GM12892 (cell line): ENCODE data around the gene CYB561A3.

Source experiments
- DNase-seq: peaks from one replicate; pipeline ENCODE4 v3.0.0; 2011; ENCODE audit not compliant: insufficient read length
- FAIRE-seq: peaks from 2 replicates; lab custom pipeline; 2011; peaks lifted over from hg19 to GRCh38; lab: Jason Lieb, UNC
- POLR2A ChIP-seq: IDR thresholded peaks from 2 replicates; pipeline ENCODE4 v1.6.1; 2011; ENCODE audit warnings: low read depth, low read length, control low read depth
- POLR2AphosphoS5 ChIP-seq: IDR thresholded peaks from 2 replicates; pipeline ENCODE4 v1.6.1; 2011; ENCODE audit warnings: low read depth, low read length, control low read depth
- TAF1 ChIP-seq: IDR thresholded peaks from 2 replicates; pipeline ENCODE4 v1.6.1; 2011; ENCODE audit warnings: low read depth, mild to moderate bottlenecking, control low read depth, low read length, borderline replicate concordance

Gene CYB561A3

DNA sequence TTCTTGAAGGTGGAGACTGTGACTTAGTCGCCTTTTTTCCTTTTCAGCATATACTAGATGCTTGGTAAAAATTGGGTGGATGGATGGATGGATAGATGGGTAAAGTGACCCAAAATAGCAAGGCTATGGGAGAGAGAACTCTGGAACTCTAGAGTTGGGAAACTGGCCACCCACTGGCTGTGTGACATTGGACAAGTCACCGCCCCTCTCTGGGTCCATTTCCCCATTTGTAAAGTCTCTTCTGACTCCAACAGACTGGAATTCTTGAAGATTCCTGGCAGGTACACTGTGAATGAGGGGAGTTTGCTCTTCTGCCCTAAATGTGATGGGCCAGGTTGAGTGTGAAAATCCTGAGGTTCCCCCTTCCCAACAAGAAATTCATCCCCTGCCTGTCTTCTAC is 20.7 kb downstream of the CYB561A3 start:
- FAIRE-seq: no peak
- TF ChIP-seq TAF1 (no peak), POLR2AphosphoS5 (no peak), POLR2A (no peak)
- DNase-seq: no peak

DNA sequence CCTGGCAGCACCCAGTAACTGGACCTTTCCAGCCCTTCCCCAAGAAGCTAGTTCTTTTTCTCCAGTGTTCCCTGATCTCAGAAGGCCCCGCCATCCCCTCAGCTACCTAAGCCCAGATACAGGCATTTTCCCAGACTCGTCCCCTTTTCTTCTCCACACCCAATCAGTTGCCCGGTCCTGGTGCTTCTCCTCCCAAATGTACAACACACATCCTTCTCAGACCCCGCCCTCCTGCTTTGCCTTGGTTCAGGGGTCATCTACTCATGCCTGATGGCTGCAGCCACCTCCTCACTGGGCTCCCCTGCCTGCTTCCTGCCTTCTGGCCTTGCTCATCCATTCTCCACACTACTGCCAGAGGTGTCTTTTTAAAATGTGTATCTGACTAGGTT is 22.2 kb downstream of the CYB561A3 start:
- no peak for DNase-seq
- TF ChIP-seq POLR2A (no peak), TAF1 (no peak), POLR2AphosphoS5 (no peak)
- no peak for FAIRE-seq

DNA sequence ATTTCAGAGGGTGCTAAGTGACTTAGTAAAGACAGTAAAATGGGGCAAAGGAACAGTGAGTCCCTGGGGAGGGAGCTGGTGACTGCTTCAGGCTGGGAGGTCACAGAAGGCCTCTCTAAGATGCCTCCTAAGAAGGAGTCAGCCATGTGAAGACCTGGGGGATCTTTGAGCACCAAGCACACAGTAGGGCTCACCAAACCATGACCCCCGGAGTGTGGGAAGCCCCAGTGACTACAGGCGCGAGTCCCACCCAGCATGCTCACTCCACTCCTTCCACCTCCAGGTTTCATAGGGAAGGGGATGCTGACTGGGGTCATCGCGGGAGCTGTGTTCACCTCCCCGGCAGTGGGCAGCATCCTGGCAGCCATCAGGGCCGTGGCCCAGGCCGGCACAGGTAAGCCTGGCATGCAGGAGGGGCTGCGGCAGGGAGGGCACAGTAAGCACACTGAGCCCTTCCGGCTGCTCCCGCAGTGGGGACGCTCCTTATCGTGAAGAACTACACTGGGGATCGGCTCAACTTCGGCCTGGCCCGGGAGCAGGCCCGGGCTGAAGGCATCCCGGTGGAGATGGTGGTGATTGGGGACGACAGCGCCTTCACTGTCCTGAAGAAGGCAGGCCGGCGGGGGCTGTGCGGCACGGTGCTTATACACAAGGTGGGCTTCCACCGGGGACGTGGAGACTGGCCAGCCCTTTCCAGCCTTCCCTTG is 22.7 kb downstream of the CYB561A3 start:
- no peak for FAIRE-seq
- DNase-seq: no peak
- no peak for TF ChIP-seq POLR2AphosphoS5
- TF ChIP-seq TAF1: no peak
- TF ChIP-seq POLR2A: no peak

GRCh38 chr11:61337706-61338470 is 23.8 kb downstream of the CYB561A3 start:
- TF ChIP-seq POLR2AphosphoS5 (no peak), POLR2A (no peak)
- FAIRE-seq: no peak

DNA sequence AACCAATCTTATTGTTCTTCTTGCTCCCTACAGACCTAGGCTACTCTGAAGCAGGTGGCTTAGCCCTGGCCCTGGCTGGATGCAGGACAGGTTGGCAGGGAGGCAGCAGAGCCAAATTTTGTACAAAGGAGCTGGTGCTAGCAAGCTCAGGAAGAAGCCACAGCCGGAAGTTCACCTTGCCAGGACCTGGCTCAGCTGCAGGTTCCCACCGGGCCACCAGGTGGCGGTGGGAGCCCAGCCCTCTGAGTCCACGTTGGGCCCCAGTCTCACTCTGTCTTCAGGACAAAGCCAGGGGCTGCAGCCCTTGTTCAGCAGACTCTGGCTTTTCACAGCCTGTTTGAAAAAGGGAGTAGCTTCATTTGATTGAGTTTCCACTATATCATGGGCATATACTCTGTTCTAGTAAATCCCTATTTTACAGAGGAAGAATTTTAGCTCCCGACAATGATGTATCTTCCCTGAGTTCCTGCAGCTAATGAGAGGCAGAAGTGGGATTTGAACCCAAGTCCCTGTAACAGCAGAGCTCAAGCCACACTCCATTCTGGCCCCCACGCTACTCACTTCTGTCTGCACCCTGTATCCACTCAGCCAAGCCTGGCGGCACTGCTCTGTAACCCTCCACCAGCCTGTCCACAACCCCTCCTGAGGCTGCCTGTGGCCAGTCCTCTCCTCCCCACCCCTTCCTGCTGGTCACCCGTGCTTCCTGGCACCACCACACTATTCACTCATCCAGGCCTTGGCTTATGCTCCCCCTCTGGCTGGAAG is 25.3 kb downstream of the CYB561A3 start:
- peak; percentile 94 for DNase-seq
- peak; percentile 71 for FAIRE-seq
- TF ChIP-seq TAF1: no peak
- no peak for TF ChIP-seq POLR2AphosphoS5
- TF ChIP-seq POLR2A: no peak

More at GRCh38 chr11:61337706-61338470, 23.8 kb downstream of the CYB561A3 start:
- DNase-seq: no peak

- no peak for DNase-seq
Observed at GRCh38 chr11:61335355-61335710, 26.3 kb downstream of the CYB561A3 start.

GRCh38 chr11:61334434-61335354 is 27.0 kb downstream of the CYB561A3 start:
- no peak for TF ChIP-seq POLR2AphosphoS5
- no peak for TF ChIP-seq POLR2A
- no peak for TF ChIP-seq TAF1
- no peak for DNase-seq
- FAIRE-seq: no peak

More at GRCh38 chr11:61335355-61335710, 26.3 kb downstream of the CYB561A3 start:
- no peak for FAIRE-seq
- TF ChIP-seq POLR2A (no peak), POLR2AphosphoS5 (no peak), TAF1 (no peak)

DNA sequence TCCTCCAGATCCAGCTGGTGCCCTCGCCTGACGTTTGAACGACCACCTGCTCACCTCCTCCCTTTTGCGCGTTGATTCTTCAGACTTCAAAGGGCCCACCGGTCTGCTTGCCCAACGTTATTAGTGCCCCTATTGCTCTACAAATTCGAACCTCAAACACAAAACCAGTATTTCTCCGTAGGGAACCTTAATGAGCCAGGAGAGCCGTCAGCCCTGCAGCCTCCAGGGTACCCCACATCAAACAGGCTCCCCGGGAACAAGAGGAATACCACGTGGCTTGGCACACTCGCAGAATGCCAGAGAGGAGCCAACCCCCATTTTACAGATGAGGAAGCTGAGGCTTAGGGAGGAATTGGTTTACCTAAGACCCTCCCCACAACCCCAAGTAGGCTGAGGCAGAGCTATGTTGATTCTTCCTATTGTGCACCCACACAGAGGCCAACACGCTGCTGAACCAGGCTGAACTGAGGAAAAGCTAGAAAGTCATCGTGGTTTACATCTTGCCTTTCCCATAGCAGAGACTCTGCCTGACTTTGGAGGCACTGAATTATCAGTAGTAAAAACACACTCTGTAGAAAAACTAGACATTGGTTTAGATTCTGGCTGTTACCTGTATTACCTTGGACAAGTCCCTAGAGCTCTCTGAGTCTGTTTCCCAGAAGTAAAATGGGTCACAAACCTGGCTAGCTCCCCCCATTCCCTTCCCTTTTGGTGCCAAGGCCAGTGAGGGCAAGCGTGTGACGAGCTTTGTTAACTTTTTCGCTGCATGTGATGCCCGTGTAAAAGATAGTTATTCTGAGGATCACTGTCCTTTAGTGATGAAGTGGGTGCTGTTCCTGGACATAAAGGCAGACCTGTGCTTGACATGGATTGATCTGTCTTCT is 27.9 kb downstream of the CYB561A3 start:
- DNase-seq: no peak
- TF ChIP-seq TAF1 (no peak), POLR2A (no peak), POLR2AphosphoS5 (no peak)
- FAIRE-seq: peak; percentile 57

DNA sequence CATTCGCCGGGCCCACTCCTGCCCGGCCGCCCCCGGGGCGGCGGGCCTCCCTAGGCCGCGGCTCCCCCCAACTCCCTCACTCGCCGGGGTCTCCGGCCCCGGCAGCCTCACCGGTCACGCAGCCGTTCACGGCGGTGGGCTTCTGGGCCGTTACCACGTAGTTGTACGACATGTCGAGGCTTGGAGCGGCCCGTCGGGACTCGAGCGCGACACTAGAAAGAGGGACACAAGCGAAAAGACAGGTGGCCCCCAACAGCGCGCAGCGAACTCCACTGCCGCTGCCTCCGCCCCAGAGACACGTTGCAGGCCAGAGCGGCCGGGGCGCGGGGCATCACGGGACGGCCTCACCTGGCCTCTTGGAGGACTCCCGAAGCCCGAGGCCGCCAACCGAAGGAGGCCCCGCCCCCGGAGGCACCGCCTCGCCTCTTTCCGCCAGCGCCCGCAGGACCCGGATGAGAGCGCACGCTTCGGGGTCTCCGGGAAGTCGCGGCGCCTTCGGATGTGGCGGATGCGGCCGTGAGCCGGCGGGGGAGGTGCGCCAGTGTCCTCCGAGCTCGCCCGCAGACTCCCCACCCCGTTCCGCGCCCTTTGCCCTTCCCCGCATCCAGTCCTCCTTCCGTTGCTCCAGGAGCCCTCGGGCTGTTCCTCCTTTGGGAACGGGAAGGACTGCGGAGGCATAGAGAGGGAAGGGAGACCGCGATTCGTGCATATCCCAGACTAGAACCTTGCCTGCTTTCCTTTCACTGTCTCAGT is 28.7 kb downstream of the CYB561A3 start, which contains the start of the genes DDB1 and TKFC:
Gene DDB1, minus strand, starts transcription at position 309 of the 753 bp plus-strand sequence. Its CDS starts 137 bp downstream, at position 172.
Gene TKFC, plus strand, starts transcription at position 432 of the 753 bp plus-strand sequence. CDS start 1,501 bp downstream, outside the sequence.
- peak; percentile 97 for DNase-seq
- TF ChIP-seq TAF1: peak; percentile 86
- TF ChIP-seq POLR2A: peak; percentile 91
- peak; percentile 89 for TF ChIP-seq POLR2AphosphoS5
- peak; percentile 93 for FAIRE-seq
